ENCODE data around the gene GAS1. TPM values are rescaled to one million over a fixed set of nuclear protein-coding genes. Genes with fewer than 3 reads are reported as not detected.

GAS1 gene
- total and polyA plus RNA-seq, 12 donors, result 3.2 to 26.3 (median 10.4) TPM

DNA sequence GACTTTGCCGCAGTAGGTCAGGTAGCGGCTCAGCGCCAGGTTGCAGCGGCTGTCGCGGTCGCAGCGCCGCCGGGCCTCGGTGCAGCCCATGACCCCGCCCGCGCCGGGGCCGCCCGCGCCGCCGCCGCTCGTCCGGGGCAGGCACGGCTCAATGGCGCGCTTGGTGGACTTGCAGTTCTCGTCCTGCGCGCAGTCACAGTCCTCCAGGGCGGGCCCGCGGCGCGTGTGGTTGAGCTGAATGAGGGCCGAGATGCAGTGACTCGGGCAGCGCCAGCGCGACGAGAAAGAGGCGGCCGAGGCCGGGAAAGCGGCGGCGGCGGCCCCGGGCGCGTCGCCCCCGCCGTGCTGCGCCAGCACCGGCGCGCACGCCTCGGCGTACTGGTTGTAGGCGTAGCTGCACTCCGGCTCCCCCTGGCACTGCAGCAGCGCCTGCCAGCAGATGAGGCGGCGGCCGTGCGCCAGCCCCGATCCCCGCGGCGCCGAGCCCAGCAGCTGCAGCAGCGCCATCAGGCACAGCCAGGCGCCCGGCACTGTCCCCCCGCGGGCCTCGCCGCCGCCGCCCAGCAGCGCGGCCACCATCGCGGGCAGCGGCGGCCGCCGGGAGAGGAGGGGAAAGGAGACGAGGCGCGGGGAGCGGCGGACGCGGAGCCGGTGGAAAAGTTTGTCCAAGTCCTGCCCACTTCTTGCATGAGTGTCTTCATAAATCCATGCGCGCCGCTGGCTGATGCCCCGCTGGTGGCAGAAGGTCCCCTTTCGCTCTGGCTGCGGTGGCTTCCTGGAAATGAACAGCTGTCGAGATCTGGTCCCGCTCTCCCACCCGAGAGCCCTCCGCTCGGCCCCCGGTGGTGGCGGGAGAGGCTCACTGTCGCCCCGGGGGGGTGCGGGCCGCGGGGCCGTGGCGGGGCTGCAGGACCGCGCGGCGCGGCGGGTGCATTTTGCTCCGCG is 833 bp downstream of the GAS1 start:
- peak overlapping the region; percentile 88 to 97 (median 92) for H3K27ac ChIP-seq
- 1% methylated on average over 98 to 124 of the region's 125 CpGs for WGBS, 2 donors
- H3K4me3 ChIP-seq, result peak overlapping the region; percentile 65 to 96 (median 85)
- H3K27me3 ChIP-seq, result peaks cover 0 to 46% (median 3%) of the 10 kb centered on the region in 7 donors
- peak; percentile 52 to 74 for DNase-seq
- no peaks in the 10 kb centered on the region for H3K9me3 ChIP-seq
- intact Hi-C loops (cut with DNase I), result loop anchor here in 8 of 10 donors (1.0 to 10.0 kb wide), 9 partner anchors 201 to 462 kb away; no protein-coding TSS in a partner anchor
- TF ChIP-seq, protein P1, sequence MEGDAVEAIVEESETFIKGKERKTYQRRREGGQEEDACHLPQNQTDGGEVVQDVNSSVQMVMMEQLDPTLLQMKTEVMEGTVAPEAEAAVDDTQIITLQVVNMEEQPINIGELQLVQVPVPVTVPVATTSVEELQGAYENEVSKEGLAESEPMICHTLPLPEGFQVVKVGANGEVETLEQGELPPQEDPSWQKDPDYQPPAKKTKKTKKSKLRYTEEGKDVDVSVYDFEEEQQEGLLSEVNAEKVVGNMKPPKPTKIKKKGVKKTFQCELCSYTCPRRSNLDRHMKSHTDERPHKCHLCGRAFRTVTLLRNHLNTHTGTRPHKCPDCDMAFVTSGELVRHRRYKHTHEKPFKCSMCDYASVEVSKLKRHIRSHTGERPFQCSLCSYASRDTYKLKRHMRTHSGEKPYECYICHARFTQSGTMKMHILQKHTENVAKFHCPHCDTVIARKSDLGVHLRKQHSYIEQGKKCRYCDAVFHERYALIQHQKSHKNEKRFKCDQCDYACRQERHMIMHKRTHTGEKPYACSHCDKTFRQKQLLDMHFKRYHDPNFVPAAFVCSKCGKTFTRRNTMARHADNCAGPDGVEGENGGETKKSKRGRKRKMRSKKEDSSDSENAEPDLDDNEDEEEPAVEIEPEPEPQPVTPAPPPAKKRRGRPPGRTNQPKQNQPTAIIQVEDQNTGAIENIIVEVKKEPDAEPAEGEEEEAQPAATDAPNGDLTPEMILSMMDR (IDR thresholded peaks at IDR 0.05), result peak in 2 of 9 donors; percentile 8 to 10
- H3K36me3 ChIP-seq, result no peaks in the 10 kb centered on the region
- ATAC-seq, result peak in 6 of 8 donors; percentile 18 to 66 (median 24)
- peaks cover 0 to 42% (median 12%) of the 10 kb centered on the region in 9 donors for H3K4me1 ChIP-seq

DNA sequence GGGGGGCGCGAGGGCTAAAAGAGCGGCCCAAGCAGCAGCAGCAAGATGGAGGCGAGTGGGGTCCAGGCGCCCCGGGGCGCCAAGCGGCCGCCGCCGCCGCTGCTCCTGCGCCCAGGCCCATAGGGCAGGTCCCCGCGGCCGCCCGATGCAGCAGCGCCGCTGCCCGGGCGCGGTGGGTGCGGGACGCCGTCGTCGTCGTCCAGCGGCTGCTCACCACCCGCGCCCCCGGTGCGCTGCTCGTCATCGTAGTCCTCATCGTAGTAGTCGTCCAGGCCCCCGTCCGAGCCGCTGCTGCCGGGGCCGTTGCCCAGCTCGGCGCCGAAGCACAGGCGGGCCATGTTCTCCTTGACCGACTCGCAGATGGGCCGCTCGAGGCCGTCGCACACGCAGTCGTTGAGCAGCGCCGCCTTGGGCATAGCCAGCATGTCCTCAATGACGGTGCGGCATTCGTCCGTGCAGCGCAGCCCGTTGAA is 1.5 kb downstream of the GAS1 start:
- Histone ChIP-seq H3K4me1 (peaks cover 0 to 42% (median 12%) of the 10 kb centered on the region in 9 donors), H3K27ac (peak overlapping the region; percentile 88 to 97 (median 92)), H3K4me3 (peak overlapping the region; percentile 36 to 96 (median 85)), H3K9me3 (no peaks in the 10 kb centered on the region), H3K27me3 (peaks cover 0 to 53% (median 9%) of the 10 kb centered on the region in 7 donors), H3K36me3 (no peaks in the 10 kb centered on the region)
- intact Hi-C loops (cut with DNase I), result loop anchor here in 8 of 10 donors (2.0 to 10.0 kb wide), 8 partner anchors 202 to 461 kb away; no protein-coding TSS in a partner anchor
- TF ChIP-seq, protein P1 (IDR thresholded peaks at IDR 0.05), result peak in 2 of 9 donors; percentile 8 to 10
- peak in 1 of 8 donors; percentile 7 for ATAC-seq
- DNase-seq, result peak in 1 of 2 donors; percentile 16
- WGBS, 2 donors, result 1% methylated on average over 55 to 62 of the region's 62 CpGs

DNA sequence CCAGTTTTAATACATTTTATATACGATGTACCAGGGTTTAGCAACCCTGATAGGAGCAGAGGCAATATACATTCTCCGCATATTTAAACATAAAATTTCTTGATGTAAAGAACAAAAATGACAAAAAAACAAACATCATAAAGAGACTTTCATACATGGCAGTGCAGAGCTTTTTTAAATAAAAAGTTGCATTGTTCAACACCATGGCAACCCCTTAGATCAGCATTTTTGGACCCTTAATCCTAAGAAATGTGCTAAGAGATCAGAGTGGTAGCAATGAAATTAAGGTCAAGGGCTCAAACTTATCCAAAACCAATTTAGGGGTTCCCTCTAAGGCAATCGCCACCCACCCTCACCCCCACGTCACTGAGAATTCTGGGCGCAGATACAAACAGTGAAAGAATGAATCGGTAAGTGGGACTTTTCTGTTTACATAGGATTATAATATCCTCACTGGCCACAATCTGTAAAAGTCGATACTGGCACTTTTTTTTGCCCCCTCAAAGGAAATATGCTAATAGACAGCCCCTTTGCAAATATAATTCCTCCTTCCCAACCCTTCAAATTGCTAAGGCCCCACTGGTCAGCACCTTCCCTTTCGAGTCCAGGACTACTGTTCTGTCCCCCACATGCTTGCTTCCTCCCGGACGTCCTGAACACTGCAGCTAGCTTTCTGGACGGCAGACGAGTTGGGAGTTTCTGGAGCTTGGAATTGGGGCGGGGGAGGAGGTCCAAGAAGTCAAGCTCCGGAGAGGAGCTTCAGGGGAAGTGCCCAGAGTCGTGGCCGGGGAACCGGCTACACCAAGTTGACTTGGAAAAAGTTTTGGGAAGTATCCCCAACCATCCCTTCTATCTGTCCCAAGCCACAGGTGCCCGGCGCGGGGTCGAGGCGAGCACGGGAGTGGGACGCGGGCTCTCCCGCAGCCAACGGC is 2.2 kb downstream of the GAS1 start:
- no peaks in the 10 kb centered on the region for H3K36me3 ChIP-seq
- peak overlapping the region; percentile 36 to 96 (median 85) for H3K4me3 ChIP-seq
- H3K9me3 ChIP-seq, result no peaks in the 10 kb centered on the region
- H3K27me3 ChIP-seq, result peaks cover 0 to 60% (median 12%) of the 10 kb centered on the region in 7 donors
- peak in 1 of 2 donors; percentile 17 for DNase-seq
- 19 to 24% methylated on average over 27 of the region's 27 CpGs for WGBS, 2 donors
- H3K4me1 ChIP-seq, result peaks cover 0 to 42% (median 12%) of the 10 kb centered on the region in 9 donors
- no peak for ATAC-seq
- intact Hi-C loops (cut with DNase I), result loop anchor here in 8 of 10 donors (5.0 to 10.0 kb wide), 7 partner anchors 202 to 460 kb away; no protein-coding TSS in a partner anchor
- peak overlapping the region; percentile 88 to 97 (median 92) for H3K27ac ChIP-seq
- TF ChIP-seq, protein P1 (IDR thresholded peaks at IDR 0.05), result no peak
